NCI-H1092 (cell line): ENCODE data around the gene TNNI2.
"Not testable (repeated sequence)": the region's sequence is repeated elsewhere in the genome, so short reads cannot be mapped to it uniquely, and the experiment has no call there.

Source experiments
- DNase-seq: peaks from one replicate; lab custom pipeline; 2025; lab: John Stamatoyannopoulos, UW

TNNI2 gene

DNA sequence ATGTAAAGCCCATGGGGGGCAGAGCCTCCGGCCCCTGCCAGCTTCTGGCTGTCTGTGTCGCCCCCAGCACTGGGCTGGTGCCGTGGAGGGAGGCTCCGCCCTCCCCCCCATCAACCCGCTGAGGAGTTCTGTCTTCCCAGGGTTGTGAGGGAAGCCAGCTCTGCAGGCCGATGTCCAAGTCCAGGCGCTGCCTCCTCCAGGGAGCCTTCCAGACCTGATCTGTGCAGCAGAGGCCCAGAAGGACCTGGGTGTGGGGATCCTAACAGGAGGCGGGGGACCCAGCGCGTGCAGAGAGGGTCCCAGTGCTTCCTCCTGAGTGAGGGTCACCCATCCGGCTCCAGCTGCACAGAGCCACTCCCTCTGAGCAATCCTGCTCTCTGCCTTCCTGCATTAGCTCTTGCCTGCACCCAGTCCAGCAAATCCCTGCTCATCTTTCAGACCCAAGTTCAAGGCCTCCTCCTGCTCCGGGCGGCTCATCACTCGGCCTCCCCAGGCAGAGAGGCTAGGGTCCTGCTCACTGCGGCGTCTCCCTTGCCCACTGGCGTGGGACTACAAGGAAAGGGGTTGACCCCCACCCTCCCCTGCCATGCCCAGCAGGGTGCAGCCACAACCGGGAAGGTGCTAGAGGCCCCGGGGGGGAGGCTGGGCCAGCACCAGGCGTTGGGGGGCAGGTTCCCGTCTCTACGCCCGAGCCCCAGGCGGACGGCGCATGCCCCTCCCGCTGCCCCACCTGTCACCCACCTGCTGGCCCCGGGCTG is 36.5 kb downstream of the TNNI2 start:
- DNase-seq: peak; percentile 17

DNA sequence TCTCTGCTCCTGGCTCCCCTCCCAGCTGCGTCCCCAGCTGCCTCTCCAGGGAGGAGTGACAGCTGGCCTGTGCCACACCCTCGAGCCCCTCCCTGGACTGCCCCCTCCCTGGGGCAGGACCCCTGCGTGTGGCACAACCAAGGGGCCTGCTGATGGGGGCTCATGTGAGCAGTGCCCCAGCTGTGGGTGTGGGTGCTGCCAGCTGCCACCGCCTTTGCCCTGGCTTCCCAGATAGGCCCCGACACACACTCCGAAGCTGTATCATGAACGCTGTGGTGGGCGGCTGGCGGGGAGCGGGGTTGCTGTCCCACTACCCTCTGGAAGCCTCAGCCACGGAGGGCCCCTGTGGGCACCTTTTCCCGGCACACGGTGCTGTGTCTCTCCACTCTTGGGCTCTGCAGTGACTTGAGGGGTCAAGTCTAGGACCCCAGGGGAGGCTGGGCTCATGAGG is 37.1 kb downstream of the TNNI2 start:
- DNase-seq: not testable (repeated sequence)

DNA sequence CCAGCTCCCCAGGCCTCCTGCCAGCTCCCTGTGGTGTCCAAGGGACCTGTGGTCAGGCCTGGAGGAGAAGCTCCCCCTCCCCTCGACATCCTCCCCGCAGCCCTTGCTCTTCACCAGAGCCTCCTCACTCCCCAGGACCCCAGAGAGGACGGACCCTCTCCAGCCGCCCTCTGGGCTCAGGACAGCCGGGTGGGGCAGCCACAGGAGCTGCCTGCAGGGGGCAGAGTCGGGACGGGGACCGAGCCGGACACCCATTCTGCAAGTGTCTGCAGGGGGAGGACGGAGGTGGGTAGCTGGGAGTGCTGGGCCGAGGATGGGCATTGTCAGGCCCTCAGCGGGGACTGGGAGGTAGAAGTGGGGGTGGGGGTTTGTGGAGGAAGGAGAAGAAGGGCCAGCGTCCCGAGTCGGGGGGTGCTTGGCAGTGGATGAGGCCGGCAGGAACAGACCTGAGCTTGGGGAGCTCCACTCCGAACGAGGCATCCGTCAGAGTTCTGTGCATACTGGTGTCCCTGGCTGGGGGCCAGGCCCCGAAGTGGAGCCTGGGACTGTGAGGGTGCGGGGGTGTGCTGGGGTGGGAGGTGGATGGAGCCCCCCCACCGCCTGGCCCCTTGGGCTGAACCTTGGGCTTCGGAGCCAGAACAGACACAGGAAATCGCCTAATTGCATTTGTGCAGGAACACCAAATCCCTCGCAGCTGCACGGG is 37.7 kb downstream of the TNNI2 start:
- DNase-seq: no peak

DNA sequence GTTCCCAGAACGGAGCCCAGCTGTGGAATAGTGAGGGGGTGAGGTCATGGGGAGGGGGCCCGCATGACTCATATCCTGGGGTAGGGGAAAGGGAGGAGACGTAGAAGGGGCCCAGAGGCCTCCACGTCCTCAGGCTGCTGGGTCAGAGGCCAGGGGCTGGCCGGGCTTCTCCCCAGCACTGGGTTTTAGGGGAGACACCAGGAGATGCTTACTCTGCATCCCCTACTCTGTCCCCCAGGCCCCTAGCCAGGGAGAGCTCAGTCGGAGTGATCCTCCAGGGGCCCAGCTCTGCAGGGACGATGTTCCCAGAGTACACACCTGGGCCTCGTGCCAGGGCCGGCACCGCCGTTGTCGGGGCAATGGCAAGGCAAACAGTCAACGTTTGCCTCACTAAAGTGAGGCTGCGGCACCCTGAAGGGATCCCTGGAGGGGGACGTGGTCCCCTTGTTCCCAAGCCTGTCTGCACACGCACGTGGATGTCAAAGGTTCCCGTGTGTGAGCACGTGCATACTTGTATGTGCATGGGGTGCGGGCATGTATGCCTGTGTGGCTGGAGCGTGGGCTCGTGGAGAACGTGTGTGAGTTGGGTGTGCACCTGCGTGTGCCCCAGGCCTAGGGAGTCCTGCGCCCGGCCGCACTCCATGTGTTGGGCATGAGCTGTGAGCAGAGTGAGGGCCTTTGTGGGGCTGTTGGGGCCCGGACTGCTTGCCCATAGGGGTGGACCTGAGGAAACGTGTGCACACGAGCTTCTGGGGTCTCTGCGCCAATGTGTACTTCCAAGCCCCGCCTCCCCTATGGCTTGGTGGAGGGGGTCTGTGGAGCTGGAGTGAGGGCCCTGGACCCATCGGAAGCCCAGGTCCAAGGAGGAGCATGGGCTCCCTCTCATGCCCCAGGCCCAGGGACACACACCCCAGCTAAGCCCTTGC is 38.7 kb downstream of the TNNI2 start:
- peak; percentile 56 for DNase-seq

DNA sequence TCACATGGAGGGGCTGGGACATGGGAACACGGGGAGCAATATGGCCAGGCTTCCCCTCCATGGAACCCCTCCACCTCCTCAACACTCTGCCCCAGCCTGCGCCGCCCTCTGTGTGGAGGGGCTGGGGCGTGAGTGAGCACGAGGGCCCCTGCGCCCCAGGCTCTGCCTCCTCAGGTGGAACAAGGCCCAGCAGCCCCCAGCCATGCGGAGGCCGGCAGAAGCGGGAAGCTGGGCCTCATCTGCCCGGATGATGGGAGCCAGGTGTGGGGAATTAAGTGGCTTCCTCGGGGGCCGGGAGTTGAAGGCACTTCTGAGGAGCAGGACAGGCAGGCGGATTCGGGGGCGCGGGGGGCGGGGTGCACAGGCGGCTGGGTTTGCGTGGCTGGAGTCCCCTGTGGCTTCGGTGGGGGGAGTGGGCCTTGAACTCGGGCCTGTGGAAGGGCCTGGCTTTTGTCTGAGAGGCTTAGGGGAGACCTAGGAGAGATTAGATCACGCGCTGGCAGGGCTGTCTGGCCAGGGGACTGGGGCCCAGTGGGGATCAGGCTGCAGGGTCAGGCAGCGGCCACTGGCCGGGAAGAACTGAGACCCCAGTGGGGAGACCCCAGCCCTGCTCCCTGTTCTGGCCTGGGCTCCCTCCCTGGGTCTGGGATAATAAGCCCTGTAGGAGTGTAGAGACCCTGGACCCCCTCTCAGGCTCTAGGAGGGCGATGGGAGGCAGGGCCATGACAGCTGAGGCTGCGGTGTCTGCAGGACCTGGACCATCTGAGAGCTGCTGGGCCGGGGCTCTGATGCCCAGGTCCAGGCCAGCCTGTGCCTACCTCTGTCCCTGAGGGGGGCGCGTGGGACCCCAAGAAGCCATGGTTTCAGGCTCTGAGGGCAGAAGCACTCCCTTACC is 39.6 kb downstream of the TNNI2 start:
- DNase-seq: no peak

DNA sequence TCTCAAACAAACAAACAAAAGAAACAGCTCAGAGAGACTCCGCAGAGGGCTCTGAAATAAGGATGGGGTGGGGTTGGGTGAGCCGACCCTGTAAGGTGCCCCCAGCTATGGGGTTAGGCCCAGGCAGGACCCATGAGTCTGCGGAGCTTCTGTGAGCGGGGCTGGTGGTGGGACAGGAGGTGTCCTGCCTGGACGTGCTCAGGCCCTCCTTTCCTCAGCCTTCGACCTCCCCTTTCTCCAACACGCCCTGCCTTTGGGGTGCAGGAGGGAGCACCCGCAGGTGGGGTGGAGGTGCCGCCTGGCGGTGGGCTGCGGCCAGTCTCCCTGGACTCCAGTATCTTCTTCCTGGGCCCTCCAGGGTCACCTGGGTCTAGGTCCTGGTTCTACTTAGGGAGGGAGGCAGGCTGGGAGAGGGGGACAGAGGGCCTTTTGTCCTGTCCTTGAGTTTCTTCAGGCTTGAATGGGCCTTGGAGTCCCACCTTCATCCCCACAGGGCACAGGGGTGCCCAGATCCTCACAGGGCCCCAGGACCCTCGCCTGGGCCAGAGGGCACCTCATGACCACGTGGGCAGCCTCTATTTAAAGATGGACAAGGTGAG is 40.7 kb downstream of the TNNI2 start:
- DNase-seq: no peak

DNA sequence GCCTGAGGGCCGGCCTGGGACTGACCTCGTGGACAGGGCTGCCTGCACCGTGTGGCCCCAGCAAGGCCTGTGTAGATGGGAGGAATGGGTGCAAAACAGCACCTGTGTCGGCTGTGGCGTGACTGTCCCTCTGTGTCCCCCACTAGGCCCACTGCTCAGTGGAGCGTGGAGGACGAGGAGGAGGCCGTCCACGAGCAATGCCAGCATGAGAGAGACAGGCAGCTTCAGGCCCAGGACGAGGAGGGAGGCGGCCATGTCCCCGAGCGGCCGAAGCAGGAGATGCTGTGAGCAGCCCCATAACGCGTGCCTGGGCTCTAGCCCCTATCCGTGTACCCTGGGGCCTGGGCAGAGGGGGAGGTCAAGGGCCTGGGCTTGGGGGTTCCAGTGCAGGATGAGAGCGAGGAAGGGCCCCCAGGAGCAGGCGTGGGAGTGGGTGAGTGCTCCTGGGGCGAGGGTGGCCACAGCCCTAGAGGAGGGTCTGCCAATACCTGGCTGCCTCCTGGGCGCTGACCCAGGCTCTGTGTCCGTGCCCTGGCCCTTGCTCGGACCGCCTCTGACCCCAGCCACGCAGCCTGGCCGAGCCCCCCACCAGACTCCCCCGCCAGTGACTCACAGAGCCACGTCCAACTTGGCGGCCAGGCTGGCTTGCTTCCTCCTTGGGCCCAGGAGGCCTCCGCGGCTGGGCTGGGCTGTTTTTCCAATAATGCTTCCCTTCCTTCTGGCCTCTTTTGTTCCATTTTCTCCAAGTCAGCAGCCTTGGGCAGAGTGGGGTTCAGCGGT is 41.4 kb downstream of the TNNI2 start:
- no peak for DNase-seq

DNA sequence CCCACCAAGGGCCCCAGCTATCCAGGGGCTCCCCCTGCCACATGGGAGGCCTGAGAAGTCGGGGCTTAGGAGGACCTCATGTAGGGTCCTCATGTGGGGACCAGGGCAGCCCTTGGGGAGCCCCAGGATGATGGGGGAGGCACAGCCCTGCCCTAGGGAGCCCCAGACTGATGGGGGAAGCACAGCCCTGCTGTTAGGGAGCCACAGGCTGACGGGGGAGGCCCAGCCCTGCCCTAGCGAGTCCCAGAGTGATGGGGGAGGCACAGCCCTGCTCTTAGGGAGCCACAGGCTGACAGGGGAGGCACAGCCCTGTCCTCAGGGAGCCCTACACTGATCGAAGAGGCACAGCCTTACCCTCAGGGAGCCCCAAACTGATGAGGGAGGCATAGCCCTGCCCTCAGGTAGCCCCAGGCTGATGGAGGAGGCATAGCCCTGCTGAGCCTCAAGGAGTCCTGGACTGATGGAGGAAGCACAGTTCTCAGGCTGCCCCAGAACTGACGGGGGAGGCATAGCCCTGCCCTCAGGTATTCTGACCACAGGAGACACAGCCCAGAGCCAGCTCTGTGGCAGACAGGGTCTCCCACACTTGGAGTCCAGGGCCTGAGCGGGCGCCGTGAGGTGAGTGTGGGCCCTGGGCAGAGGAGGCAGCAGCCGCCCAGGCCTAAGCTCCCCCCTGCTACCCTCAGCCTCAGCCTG is 42.1 kb downstream of the TNNI2 start:
- DNase-seq: no peak

DNA sequence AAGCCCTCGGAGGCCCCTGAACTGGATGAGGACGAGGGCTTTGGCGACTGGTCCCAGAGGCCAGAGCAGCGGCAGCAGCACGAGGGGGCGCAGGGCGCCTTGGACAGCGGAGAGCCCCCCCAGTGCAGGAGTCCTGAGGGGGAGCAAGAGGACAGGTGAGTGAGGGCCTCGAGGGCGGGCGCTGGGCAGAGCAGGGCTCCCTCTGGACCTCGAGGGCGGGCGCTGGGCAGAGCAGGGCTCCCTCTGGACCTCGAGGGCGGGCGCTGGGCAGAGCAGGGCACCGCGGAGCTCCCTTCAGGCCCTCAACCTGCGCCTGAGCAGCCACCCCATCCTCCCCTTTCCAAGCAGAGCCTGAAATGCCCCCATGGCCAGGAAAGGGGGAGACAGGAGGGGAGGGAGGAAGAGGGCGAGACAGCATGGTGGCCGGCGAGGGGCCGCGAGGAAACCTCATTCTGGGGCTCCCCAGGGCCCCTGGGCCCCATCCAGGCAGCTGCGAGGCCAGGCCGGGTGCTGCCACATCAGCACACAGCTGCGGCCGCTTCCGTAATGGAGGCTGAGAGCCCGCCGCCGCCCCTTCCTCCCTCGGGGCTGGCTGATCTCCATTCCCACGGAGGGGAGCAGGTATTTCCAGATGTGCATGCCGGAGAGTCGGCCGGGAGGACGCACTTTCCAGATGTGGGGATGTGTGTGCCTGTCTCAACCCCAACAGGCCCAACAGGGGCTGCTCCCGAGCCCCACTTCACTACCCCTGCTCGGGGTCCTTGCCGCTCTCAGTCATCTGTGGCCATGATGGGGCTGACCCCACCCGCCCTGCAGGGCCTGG is 42.9 kb downstream of the TNNI2 start:
- DNase-seq: no peak

DNA sequence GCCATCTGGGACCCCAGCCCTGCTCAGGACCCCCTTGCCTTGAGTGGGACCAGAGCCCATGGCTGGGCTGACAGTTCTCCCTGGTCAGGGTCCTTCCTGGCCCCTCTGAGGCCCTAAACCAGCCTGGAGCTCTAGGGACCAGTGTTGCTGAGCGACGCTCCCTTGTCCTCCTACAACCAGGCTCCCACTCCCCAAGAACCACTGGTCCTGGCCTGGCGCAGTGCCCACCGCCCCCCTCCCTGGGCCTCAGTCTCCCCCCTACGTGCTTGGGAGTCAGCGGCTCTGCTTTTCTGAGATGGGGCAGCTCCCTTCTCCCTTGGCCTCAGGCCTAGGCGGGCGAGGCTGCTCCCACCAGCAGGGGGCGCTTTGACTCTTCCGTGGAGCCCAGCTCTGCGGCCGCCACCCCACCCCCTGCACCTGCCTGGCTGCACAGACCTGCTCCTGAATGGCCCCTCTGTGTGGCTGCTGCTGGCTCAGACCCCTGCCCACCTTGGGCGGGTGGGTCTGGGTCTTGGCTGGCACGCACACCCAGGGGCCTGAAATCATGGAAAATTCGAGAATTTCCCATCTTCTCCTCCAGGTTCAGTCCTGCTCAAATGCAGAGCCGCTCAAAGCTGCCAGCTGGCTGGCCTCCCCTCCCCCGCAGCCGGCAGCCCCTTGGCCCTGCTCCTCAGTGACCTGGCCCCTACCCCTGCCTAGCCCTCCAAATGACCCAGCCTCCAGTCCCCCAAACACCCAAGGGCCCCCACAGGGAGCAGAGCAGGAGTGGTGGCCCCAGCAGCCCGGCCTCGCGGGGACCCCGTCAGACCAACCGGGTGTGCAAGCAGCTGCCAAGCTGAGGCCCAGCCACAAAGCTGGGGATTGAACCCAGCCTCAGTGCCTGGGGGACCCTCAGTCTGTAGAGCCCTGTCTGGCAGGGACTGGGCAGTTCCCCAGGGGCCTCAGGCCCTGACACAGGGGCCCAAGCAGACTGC is 43.8 kb downstream of the TNNI2 start:
- DNase-seq: peak; percentile 58

DNA sequence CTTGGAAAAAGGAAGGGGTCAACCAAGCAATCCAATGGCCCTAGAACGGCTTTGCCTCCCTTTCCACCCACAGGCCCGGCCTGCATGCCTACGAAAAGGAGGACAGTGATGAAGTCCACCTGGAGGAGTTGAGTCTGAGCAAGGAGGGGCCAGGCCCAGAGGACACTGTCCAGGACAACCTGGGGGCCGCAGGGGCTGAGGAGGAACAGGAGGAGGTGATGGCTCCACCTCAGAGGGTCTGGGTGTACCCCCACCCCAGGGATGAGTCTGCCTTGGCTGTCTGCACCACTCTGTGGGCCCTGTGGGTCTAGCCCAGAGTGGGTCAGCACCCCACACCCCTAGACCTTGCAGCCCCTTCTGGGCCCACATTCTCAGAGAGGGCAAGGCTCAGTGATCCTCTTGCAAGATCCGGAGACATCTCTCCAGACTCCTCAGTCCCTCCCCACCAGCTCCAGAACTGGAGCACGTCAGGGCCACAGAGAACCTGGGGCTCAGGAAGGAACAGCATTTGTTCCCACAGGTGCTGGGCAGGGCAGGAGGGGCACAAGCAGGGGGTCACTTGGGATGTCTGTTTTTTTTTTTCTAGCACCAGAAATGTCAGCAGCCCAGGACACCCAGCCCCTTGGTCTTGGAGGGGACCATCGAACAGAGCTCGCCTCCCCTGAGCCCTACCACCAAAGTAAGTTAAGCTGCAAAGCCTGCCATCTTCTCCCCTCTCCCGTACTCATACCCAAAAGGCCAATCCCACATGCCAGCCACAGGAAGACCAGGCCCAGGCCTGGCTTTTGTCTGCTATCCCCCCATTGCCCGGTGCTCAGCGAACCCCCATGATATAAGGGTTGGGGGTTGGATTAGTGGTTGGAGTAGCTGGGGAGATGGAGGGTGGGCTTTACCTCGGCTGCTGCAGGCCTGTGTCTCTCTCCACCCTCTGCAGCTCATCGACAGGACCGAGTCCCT is 44.8 kb downstream of the TNNI2 start:
- no peak for DNase-seq

DNA sequence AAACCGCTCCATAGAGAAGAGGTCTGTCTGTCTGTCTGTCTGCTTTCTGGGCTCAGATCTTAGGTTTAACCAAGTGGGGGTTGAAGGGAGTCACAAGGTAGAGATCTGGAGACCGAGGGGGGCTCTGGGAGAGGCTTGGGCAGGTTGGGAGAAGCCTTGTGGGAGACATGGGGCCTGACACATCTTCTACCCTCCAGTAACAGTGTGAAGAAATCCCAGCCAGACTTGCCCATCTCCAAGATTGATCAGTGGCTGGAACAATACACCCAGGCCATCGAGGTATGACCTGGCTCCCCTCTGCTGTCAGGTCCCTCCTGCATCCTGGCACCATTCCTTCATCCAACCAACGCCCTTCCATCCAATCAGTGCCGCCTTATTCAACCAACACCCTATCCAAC is 45.5 kb downstream of the TNNI2 start:
- DNase-seq: no peak

DNA sequence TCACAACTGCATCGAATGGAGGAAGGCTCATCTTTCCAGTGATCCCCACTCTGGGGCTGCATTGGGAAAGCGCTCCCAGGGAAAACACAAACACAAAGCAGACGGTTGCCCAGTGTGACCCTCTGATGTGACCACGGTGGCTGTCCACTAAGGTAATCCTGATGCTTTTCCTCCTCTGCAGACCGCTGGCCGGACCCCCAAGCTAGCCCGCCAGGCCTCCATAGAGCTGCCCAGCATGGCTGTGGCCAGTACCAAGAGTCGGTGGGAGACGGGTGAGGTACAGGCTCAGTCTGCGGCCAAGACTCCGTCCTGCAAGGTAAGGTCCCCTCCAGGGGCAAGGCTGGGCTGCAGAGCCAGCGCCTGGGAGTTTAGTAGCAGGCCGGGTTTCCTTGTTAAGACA is 47.8 kb downstream of the TNNI2 start:
- DNase-seq: not testable (repeated sequence)

DNA sequence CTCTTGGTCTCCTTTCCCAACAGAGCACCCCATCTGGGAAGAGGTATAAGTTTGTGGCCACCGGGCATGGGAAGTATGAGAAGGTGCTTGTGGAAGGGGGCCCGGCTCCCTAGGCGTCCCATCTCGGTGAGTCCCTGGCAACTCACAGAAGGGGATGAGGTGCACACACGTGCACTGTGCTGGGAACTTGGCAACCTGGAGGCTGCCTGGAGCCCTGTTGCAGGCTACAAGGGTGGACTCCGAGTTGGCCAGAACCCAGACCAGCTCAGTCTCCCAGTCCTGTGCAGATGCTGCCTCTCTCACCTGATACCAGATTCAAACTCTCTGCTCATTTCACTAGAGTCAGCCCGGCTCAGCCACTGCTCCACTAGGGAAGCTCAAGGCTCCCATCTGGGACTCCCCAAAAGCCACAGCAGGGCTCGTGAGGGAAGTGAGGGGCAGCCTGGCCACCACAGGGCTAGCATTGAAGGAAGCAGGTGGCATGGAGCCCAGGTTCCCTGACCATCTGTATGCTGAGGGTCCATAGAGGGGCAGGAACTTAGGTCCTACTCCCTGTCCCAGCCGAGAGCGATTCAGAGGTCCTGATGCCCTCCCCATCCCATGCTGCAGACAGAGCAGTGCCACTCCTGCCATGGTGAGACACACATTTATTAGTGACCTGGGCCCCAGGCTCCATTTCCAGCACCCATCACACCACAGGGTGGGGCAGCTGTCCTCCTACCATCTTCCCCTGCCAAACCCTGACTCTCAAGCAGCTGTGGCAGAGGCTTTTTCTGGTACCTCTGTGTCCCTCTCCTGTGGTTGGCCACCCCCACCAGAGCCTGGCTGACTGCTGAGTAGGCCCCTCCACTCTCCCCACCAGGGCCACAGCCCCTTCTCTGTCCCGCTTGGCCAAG is 48.9 kb downstream of the TNNI2 start:
- no peak for DNase-seq

DNA sequence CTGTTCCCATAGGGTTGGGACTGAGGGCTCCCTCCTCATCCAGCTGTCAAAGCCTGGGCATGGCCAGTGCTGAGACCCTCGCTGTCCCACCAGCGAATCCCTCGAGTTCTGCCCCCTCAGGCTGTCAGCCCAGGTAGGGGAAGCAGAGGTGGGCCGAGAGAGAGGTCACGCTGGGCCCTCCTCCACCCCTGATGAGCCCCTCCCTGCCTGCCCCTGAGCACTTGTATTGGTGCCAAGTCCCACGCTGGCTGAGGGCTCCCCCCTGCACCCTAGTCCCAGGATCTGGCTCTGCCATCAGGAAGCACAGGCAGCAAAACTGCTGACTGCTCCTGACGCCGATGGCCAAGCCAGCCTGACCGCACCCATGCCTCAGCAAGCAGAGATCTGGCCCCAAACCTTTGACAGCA is 49.6 kb downstream of the TNNI2 start:
- no peak for DNase-seq
